HG02623 (cell line): Measurements from ENCODE around the gene ANLN.

ENCODE experiments used
- ATAC-seq: cut with Tn5 transposase; IDR thresholded peaks from one replicate; pipeline ENCODE4 v1.9.1; 2021; ENCODE audit warnings: moderate library complexity; ENCODE audit not compliant: unreplicated experiment

Gene ANLN, protein sequence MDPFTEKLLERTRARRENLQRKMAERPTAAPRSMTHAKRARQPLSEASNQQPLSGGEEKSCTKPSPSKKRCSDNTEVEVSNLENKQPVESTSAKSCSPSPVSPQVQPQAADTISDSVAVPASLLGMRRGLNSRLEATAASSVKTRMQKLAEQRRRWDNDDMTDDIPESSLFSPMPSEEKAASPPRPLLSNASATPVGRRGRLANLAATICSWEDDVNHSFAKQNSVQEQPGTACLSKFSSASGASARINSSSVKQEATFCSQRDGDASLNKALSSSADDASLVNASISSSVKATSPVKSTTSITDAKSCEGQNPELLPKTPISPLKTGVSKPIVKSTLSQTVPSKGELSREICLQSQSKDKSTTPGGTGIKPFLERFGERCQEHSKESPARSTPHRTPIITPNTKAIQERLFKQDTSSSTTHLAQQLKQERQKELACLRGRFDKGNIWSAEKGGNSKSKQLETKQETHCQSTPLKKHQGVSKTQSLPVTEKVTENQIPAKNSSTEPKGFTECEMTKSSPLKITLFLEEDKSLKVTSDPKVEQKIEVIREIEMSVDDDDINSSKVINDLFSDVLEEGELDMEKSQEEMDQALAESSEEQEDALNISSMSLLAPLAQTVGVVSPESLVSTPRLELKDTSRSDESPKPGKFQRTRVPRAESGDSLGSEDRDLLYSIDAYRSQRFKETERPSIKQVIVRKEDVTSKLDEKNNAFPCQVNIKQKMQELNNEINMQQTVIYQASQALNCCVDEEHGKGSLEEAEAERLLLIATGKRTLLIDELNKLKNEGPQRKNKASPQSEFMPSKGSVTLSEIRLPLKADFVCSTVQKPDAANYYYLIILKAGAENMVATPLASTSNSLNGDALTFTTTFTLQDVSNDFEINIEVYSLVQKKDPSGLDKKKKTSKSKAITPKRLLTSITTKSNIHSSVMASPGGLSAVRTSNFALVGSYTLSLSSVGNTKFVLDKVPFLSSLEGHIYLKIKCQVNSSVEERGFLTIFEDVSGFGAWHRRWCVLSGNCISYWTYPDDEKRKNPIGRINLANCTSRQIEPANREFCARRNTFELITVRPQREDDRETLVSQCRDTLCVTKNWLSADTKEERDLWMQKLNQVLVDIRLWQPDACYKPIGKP

DNA sequence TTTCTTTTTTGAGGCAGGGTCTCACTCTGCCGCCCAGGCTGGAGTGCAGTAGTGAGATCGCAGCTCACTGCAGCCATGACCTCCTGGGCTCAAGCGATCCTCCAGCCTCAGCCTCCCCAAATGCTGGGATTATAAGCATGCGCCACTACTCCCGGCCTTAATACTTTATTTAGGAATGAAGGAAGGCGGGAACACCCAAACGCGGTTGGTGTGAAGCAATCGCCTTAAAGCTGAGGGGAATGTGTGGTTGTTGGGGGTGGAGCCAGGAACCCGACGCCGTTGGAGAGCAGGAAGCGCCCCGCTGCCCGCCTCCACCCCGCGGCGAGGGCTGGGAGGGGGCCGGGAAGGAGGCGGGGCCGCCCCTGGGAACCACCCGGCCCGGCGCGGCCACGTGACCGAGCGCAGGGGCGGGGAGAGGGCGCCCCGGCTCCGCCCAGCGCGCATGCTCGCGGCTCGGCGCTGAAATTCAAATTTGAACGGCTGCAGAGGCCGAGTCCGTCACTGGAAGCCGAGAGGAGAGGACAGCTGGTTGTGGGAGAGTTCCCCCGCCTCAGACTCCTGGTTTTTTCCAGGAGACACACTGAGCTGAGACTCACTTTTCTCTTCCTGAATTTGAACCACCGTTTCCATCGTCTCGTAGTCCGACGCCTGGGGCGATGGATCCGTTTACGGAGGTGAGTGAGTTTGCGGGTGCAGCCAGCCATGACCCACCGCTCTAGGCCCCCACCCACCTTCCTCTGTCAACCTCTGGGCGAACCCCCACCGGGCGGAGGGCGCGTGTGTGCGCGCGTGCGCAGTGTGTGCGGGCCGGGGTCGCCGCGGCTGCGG lies at the start of gene ANLN:
TSS of gene ANLN (plus strand) at position 492 of the 828 bp plus-strand sequence. CDS start at position 657, 165 bp downstream.
- peak; percentile 74 for ATAC-seq

DNA sequence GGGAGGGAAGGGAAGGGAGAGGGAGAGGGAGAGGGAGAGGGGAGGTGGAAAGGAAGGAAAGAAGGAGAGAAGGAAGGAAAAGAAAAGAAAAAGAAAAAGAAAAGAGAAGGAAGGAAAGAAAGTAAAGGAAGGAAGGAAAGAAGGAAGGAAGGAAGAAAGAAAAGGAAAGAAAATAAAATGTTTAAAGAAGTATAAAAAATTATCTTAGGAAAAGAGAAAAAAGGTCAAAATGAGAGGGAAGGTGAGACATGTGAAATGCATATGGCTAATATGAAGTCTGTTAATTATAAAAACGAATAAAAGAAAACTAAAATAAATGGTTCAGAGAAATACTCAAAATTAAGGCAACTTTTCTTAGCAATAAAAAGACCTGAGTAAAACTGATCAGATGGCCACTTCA lies 46.1 kb upstream of the ANLN start:
- no peak for ATAC-seq

DNA sequence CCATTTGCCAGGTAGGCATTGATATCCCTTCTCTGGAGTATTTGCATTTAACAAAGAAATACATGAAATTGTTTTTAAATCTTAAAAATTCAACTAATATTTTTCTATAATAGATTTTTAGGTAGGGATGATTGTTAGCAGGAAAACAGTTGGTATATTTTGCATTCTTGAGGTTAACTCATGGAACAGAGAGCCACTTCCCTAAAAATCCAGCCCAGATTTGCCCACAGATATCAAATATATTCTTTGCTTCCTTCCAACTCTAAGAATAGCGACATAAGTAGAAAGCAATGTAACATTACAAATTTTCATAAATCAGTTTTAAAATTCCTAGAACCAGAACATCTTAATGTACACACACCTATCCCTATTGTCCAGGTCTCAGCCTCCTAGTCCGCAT lies 45.0 kb upstream of the ANLN start:
- no peak for ATAC-seq

DNA sequence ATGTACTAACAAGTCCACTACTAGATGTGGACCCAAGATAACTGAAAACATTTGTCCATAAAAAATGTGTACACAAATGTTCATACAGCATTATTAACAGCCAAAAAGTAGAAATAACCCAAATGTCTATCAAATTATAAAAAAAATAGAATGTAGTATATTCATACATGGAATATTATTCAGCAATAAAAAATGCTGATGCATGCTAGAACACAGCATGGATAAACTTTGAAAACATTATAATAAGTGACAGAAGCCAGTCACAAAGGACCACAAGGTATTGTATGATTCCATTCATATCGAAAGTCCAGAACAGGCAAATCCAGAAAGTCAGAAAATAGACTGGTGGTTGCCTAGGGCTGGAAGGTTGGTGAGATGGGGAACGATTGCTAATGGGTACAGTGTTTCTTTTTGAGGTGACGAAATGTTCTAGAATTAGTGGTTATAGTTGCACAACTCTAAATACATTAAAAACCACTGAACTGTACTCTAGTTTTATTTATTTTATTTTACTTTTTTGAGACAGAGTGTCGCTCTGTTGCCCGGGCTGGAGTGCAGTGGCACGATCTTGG lies 43.3 kb upstream of the ANLN start:
- ATAC-seq = no peak

GRCh38 chr7:36348256-36348655 lies 41.4 kb upstream of the ANLN start:
- no peak for ATAC-seq

- no peak for ATAC-seq
These were observed 40.9 kb upstream of the ANLN start for GRCh38 chr7:36348771-36349170.

DNA sequence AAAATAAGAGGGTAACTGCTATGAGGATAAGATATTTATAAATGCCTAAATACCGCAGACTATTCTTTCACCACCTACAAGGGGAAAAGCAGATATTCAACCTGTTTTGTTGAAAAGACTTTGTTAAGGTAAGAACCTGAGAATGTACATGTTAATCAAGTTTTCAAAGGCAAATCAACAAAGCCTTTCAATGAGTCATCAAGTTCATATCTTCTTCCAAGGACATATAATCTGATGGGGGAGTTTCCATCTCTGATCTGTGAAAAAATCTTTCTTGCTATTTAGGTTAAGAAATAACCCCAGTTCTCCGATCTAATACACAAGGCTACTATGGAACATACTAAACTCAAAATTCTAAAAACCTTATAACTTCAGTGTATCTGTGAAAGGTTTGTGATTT lies 40.0 kb upstream of the ANLN start:
- no peak for ATAC-seq

DNA sequence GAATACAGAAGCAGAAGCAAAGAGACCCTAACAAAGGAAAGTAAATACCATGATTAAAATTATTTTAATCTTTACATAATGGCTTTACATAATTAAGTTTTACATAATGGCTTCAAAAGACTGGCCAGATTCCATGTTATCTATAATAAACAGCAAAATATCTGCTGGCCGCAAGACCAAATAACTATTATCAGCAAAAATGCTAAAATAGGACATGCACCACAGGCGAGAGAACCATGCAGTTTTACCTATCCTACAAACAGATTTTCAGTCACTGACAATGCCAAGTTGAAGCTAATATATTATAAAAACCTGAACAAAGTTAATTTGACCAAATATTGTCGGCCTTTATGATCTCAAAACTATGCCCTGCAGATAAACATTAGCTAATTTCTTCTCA lies 34.2 kb upstream of the ANLN start:
- ATAC-seq = no peak

GRCh38 chr7:36357054-36357453 lies 32.6 kb upstream of the ANLN start:
- ATAC-seq = no peak

DNA sequence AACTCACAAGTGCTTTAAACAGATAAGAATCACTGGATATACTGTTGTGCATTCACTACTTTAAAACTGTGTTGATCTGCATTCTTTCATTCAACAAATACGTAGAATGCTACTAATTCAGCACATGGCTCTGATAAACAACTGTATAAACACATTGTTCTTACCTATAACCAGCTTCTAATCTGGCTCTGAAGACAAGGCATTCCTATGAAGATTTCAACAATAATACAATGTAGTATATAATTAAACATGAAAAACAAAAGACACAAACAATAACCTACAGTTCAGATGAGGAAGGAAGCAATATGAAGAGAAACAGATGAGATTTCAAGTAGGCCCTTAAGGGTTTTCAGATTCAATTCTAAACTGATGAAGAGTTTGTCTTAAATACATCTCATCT lies 31.1 kb upstream of the ANLN start:
- ATAC-seq = no peak

DNA sequence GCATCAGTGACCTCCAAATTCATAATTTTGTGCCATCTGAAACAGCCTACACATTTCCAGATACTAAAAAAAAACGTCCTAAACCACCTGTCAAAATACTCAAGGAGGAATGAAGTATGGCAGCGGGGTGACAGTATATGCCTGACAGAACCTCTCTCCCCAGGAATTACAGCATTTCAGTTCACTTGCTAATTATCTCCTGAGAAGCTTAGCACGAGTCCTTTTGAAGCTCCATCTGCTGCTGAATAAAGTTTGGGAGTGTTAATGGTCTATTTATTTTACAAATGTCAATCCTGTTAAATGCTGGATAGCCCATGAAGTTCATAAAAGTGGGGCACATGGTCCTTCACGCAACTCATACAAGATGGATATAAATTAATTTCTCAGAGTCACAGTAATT lies 29.4 kb upstream of the ANLN start:
- no peak for ATAC-seq

DNA sequence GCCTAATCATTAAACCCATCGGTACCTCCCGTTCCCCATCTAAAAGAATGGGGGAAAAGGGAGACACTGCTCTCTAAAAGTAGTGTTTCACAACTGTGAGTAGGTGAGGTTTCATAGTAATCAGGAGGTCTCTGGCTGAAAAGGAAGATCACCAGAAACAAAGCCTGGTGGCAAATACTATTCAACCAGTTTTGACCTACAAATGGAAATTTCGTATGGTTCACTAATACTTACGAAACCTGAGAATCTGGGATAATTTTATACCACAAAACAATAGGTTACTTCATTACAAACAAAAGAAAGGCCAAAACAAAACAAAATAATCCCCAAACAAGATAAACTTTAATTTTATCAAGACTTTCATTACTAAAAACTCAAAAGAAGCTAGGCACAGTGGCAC lies 28.4 kb upstream of the ANLN start:
- no peak for ATAC-seq

DNA sequence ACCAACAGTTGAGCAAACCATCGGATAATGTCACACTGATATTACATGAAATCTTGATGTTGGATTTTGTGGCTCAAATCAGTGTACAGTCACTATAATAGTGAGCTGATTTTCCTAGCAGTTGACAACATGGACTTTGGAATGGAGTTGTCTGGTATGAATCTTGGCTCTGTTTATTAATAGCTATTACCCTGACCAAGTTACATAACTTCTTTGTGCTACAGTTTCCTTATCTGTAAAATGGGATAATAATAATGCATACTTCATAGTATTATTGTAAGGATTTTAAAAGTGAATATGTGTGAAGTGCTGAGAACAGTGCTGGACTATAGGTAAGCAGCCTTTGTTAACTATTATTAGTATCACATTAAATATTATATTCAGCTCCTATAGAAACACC lies 26.1 kb upstream of the ANLN start:
- ATAC-seq = no peak

DNA sequence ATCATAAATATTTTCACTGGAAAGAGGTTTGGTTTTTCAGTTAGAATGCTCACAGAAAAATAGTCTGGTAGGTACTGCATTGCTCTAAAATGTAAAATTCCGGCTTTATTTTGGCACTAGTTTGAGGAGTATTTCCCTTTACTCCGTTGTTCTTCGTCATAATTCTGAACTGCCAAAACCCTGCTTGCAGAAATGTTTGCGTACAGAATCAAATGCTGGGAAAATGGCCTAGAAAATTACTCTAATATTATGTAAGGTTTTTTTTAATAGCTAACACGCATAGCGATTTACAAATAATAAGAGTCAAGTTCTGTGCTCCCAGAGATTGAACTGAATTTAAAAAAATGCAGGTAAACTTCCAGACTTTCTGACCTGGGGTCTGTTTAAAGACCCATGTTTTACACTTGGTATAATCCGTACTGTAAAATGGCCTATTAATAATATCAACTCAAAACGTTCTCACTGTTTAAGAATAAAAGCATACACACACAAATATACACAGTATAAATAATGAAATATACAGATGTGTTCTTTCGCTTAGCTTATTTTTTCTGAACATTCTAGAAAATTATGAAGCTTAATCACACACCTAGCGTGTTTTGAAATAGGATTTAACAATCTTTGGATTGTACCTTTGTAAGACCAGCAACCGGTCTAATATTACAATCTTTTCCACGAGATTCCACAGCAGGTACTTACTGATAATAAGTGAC lies 23.5 kb upstream of the ANLN start:
- ATAC-seq = no peak

GRCh38 chr7:36366718-36367560 lies 22.7 kb upstream of the ANLN start:
- peak; percentile 98 for ATAC-seq

GRCh38 chr7:36367561-36368077 lies 22.0 kb upstream of the ANLN start:
- no peak for ATAC-seq

GRCh38 chr7:36368496-36368895 lies 21.2 kb upstream of the ANLN start:
- ATAC-seq = no peak

DNA sequence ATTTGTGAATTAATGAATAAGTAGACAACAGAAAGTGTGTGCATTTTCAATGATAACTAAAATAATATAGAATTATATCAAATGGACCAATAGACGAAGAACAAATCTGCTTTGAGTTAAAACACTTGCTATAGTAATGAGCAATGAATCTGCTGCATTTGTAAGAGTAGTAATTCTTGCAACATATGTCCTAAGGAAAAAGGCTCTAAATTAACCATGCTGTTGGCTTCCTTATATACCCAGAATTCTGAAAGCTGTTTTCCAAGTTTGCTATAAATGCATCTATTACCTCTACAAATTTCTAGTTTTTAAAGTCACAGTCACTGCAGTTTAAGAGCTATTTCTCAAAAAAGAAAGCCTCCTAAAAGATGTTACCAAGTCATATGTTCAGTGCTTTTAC lies 20.5 kb upstream of the ANLN start:
- no peak for ATAC-seq

GRCh38 chr7:36370046-36370445 lies 19.6 kb upstream of the ANLN start:
- no peak for ATAC-seq
